ENCODE results near the gene TRAF3IP3. TPM values are rescaled to one million over a fixed set of nuclear protein-coding genes. Genes with fewer than 3 reads are reported as not detected.

The TRAF3IP3 gene
- total RNA-seq, 6 experiments from 2014 or later: 0.24 TPM; not detected in 5

GRCh38 chr1:209710847-209711246 lies 45.0 kb upstream of the TRAF3IP3 start:
- Mint-ChIP-seq H3K36me3 (ENCODE audit: low read depth) (no peaks in the 10 kb centered on the region), H3K9me3 (no peaks in the 10 kb centered on the region), H3K4me3 (no peak overlapping the region), H3K27me3 (ENCODE audit: insufficient read depth) (peaks cover 3% of the 10 kb centered on the region), H3K4me1 (ENCODE audit: low read depth) (peaks cover 31% of the 10 kb centered on the region), H3K27ac (no peak overlapping the region)
- DNase-seq: no peak
- TF ChIP-seq CTCF (IDR thresholded peaks at IDR 0.05): no peak

GRCh38 chr1:209714338-209714737 lies 41.5 kb upstream of the TRAF3IP3 start:
- Mint-ChIP-seq H3K4me1 (ENCODE audit: low read depth) (peaks cover 18% of the 10 kb centered on the region), H3K9me3 (no peaks in the 10 kb centered on the region), H3K27ac (no peak overlapping the region)

GRCh38 chr1:209715314-209715713 lies 40.5 kb upstream of the TRAF3IP3 start:
- Mint-ChIP-seq H3K4me1 (ENCODE audit: low read depth) (peaks cover 11% of the 10 kb centered on the region), H3K9me3 (no peaks in the 10 kb centered on the region), H3K27me3 (ENCODE audit: insufficient read depth) (peaks cover 5% of the 10 kb centered on the region), H3K36me3 (ENCODE audit: low read depth) (no peaks in the 10 kb centered on the region), H3K4me3 (no peak overlapping the region), H3K27ac (no peak overlapping the region)
- TF ChIP-seq CTCF (IDR thresholded peaks at IDR 0.05): no peak
- DNase-seq: no peak

More at GRCh38 chr1:209714338-209714737, 41.5 kb upstream of the TRAF3IP3 start:
- no peak for DNase-seq
- Mint-ChIP-seq H3K4me3 (no peak overlapping the region), H3K36me3 (ENCODE audit: low read depth) (no peaks in the 10 kb centered on the region), H3K27me3 (ENCODE audit: insufficient read depth) (peaks cover 2% of the 10 kb centered on the region; the same call in 1 of the 2 replicates)
- no peak for TF ChIP-seq CTCF (IDR thresholded peaks at IDR 0.05)

GRCh38 chr1:209717818-209718217 lies 38.0 kb upstream of the TRAF3IP3 start:
- Mint-ChIP-seq H3K27ac (no peak overlapping the region), H3K4me1 (ENCODE audit: low read depth) (peaks cover 16% of the 10 kb centered on the region)

GRCh38 chr1:209720326-209720725 lies 35.5 kb upstream of the TRAF3IP3 start:
- peaks cover 16% of the 10 kb centered on the region for H3K27me3 Mint-ChIP-seq (ENCODE audit: insufficient read depth)
- no peak for TF ChIP-seq CTCF (IDR thresholded peaks at IDR 0.05)
- H3K4me1 Mint-ChIP-seq (ENCODE audit: low read depth): peaks cover 7% of the 10 kb centered on the region
- no peak overlapping the region for H3K4me3 Mint-ChIP-seq
- H3K36me3 Mint-ChIP-seq (ENCODE audit: low read depth): no peaks in the 10 kb centered on the region
- no peak overlapping the region for H3K27ac Mint-ChIP-seq
- H3K9me3 Mint-ChIP-seq: no peaks in the 10 kb centered on the region
- no peak for DNase-seq

More at GRCh38 chr1:209717818-209718217, 38.0 kb upstream of the TRAF3IP3 start:
- no peak for TF ChIP-seq CTCF (IDR thresholded peaks at IDR 0.05)
- Mint-ChIP-seq H3K36me3 (ENCODE audit: low read depth) (no peaks in the 10 kb centered on the region), H3K4me3 (no peak overlapping the region), H3K27me3 (ENCODE audit: insufficient read depth) (peaks cover 11% of the 10 kb centered on the region), H3K9me3 (no peaks in the 10 kb centered on the region)
- DNase-seq: no peak

GRCh38 chr1:209720826-209721225 lies 35.0 kb upstream of the TRAF3IP3 start:
- Mint-ChIP-seq H3K4me1 (ENCODE audit: low read depth) (peaks cover 7% of the 10 kb centered on the region), H3K27ac (no peak overlapping the region), H3K27me3 (ENCODE audit: insufficient read depth) (peaks cover 16% of the 10 kb centered on the region), H3K9me3 (no peaks in the 10 kb centered on the region), H3K36me3 (ENCODE audit: low read depth) (no peaks in the 10 kb centered on the region), H3K4me3 (no peak overlapping the region)
- peak; percentile 13 for DNase-seq
- TF ChIP-seq CTCF (IDR thresholded peaks at IDR 0.05): no peak
